GM11168 (cell line): ENCODE measurements around the gene RNASE11.

Source experiments
- in situ Hi-C: fragments of 300-500 bp; cut with MboI; formaldehyde crosslinking; loops from one replicate; pipeline ENCODE4 v1.12.0; 2022; ENCODE audit warnings: low sequenced_read_pairs; ENCODE audit not compliant: unreplicated experiment

The RNASE11 gene

DNA sequence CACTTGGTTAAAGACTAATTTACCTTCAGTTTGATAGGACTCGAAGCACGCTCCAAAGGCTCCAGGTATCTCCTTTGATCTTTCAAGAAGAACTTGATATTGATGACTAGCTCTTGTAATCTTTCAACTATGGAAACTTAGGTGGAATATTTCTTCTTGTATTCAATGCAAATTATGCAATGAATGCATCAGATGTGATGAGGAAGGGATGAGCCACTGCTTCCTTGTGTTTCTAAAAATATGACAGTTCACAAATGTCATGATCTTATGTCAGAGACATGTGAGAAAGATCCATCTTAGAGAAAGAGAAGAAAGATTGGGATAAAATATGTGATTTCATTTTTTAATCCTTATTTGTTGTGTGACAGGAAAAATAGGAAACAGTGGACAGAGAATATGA lies 36.9 kb downstream of the RNASE11 start:
- in situ Hi-C loops: no loop called here

DNA sequence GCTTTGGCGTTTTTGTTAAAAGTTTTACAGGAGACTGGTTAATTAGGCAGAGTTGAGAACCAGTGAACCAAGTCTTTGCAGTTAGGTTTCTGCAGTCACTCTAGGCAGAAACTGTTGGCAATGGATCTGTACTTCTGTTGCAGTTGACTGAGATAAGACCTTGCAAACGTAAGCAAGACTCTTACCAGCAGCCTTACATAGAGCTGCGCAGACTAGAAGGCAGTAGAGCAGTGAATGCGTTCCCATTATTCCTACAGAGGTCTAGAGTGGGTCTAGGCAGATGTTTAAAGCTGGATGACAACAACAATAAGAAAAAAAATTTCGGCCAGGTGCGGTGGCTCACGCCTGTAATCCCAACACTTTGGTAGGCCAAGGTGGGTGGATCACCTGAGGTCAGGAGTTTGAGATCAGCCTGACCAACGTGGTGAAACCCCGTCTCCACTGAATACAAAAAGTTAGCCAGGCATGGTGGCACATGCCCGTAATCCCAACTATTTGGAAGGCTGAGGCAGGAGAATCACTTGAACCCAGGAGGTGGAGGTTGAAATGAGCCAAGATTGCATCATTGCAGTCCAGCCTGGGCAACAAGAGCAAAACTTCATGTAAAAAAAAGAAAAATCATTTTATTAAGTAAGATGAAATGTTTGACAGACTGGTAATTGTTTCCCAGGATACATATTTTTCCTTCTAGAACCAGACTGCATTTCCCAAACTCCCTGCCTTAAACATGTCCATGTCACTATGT lies 39.2 kb downstream of the RNASE11 start:
- in situ Hi-C loops: no loop called here

DNA sequence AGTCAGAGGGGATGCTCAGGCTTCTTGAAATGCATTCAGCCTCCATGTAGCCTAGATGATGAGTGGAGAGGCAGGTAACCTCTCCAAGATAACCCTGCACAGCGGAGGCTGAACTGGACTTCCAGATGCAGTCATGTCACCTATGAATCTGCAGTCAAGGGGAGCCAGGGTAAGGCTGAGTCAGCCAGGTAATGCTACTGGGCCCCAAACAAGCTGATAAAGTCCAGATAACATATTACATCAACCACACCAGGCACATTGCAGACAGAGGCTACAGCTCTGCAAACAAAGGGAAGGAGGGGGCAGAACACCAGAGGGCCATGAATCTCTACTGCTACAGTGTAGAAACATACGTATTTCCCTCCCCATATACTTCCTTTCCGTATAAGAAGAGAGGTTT lies 40.9 kb downstream of the RNASE11 start:
- in situ Hi-C loops: no loop called here

DNA sequence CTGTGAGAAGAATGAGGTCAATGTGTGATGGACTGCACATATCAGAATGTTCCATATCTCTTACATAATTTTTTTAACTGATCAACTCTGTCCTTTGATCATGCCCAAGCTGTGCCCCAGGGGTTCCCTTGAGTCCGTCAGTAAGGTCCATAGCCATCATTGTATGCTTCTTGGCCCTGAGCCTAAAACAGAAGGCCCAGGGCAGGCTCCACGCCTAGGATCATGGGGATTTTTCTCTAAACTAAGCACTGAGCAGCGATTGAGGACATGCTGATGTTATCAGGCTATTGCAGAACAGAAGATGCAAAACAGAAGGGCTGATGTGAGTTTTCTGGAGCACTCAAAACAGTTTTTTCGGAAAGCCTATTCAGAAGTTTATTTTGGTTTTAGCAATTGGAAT lies 47.9 kb downstream of the RNASE11 start:
- in situ Hi-C loops: no loop called here
